Duodenal mucosa (tissue), 2 donors: ENCODE measurements around the gene CTBP1.

Experiments
- H3K27ac ChIP-seq: one replicate; pipeline ENCODE4 v1.7.0; 2013; ENCODE audit warnings: low read depth, low read length
- H3K27me3 ChIP-seq, 2 donors: one replicate each; pipeline ENCODE4 v1.7.0; 2013; ENCODE audit warnings: low read length in 2 of 2, control low read depth in 1 of 2; ENCODE audit not compliant: insufficient read depth in 2 of 2, control insufficient read depth in 1 of 2
- H3K36me3 ChIP-seq, 2 donors: one replicate each; pipeline ENCODE4 v1.7.0; 2013; ENCODE audit warnings: low read length in 2 of 2, control low read depth in 1 of 2; ENCODE audit not compliant: insufficient read depth in 2 of 2, control insufficient read depth in 1 of 2
- H3K4me1 ChIP-seq, 2 donors: one replicate each; pipeline ENCODE4 v1.7.0; 2013; ENCODE audit warnings: low read length in 2 of 2, control low read depth in 1 of 2; ENCODE audit not compliant: insufficient read depth in 2 of 2, control insufficient read depth in 1 of 2
- H3K4me3 ChIP-seq, 2 donors: one replicate each; pipeline ENCODE4 v1.7.0; 2013; ENCODE audit warnings: low read length in 2 of 2, low read depth in 1 of 2
- H3K9ac ChIP-seq, 2 donors: one replicate each; pipeline ENCODE4 v1.7.0; 2013; ENCODE audit warnings: low read length in 2 of 2, low read depth in 1 of 2
- H3K9me3 ChIP-seq, 2 donors: one replicate each; pipeline ENCODE4 v1.7.0; 2013; ENCODE audit warnings: low read length in 2 of 2, control low read depth in 1 of 2; ENCODE audit not compliant: control insufficient read depth in 1 of 2

The CTBP1 gene

GRCh38 chr4:1233641-1234308 is 15.2 kb downstream of the CTBP1 start:
- Histone ChIP-seq H3K4me3 (no peak overlapping the region), H3K27ac (no peak overlapping the region), H3K27me3 (no peaks in the 10 kb centered on the region), H3K9ac (no peak overlapping the region), H3K4me1 (peaks cover 0 to 5% of the 10 kb centered on the region in 2 donors), H3K9me3 (no peaks in the 10 kb centered on the region), H3K36me3 (peaks cover 32 to 93% of the 10 kb centered on the region in 2 donors)

- peaks cover 36 to 91% of the 10 kb centered on the region in 2 donors for H3K36me3 ChIP-seq
- no peak overlapping the region for H3K27ac ChIP-seq
Observed at GRCh38 chr4:1232661-1233621, 16.0 kb downstream of the CTBP1 start.

DNA sequence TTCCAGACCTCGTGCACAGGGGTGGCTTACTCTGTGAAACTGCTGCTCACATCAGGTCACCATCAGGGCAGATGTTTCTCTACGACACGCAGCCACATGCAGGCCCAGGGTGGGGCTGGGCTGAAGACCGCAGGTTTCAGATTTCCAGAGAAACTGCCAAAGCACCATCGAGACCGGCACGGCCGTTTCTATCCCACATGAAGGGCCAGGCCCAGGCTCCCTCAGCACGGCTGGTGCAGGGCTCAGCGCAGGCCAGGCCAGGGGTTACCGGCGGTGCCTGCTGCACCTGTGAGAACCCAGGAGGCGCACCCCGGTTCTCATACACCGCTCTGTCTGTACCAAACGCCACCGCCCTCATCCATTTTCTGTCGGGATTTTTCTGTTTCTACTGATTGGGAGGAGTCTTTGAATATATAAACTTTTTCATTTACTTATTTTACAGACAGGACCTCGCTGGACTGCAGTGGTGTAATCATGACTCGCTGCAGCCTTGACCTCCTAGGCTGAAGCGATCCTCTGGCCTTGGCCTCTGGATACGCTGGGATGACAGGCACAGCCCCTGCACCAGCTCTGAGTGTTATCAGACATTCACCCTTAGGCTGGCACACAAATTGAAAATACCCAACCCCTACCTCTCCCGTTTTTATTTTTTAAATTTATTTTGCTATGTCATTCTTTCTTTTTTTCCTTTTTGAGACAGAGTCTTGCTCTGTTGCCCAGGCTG is 17.1 kb downstream of the CTBP1 start:
- H3K27ac ChIP-seq, result no peak overlapping the region
- no peaks in the 10 kb centered on the region for H3K9me3 ChIP-seq
- H3K9ac ChIP-seq, result no peak overlapping the region
- H3K4me1 ChIP-seq, result peaks cover 0 to 5% of the 10 kb centered on the region in 2 donors
- no peak overlapping the region for H3K4me3 ChIP-seq
- H3K27me3 ChIP-seq, result no peaks in the 10 kb centered on the region
- H3K36me3 ChIP-seq, result peaks cover 48 to 91% of the 10 kb centered on the region in 2 donors

More at GRCh38 chr4:1232661-1233621, 16.0 kb downstream of the CTBP1 start:
- H3K4me3 ChIP-seq, result no peak overlapping the region
- H3K4me1 ChIP-seq, result peaks cover 0 to 5% of the 10 kb centered on the region in 2 donors
- H3K9me3 ChIP-seq, result no peaks in the 10 kb centered on the region
- H3K27me3 ChIP-seq, result no peaks in the 10 kb centered on the region
- H3K9ac ChIP-seq, result no peak overlapping the region

- H3K4me3 ChIP-seq, result no peak overlapping the region
- H3K36me3 ChIP-seq, result peaks cover 48 to 94% of the 10 kb centered on the region in 2 donors
- no peaks in the 10 kb centered on the region for H3K9me3 ChIP-seq
- H3K9ac ChIP-seq, result no peak overlapping the region
- H3K4me1 ChIP-seq, result peaks cover 0 to 5% of the 10 kb centered on the region in 2 donors
- no peaks in the 10 kb centered on the region for H3K27me3 ChIP-seq
- H3K27ac ChIP-seq, result no peak overlapping the region
Observed at GRCh38 chr4:1230971-1231636, 17.8 kb downstream of the CTBP1 start.

- no peaks in the 10 kb centered on the region for H3K9me3 ChIP-seq
- H3K27ac ChIP-seq, result no peak overlapping the region
- no peaks in the 10 kb centered on the region for H3K27me3 ChIP-seq
- H3K4me3 ChIP-seq, result no peak overlapping the region
- peaks cover 40 to 94% of the 10 kb centered on the region in 2 donors for H3K36me3 ChIP-seq
- peaks cover 0 to 5% of the 10 kb centered on the region in 2 donors for H3K4me1 ChIP-seq
- no peak overlapping the region for H3K9ac ChIP-seq
Observed at GRCh38 chr4:1230316-1230715, 18.6 kb downstream of the CTBP1 start.

GRCh38 chr4:1229117-1229849 is 19.6 kb downstream of the CTBP1 start:
- H3K4me3 ChIP-seq, result no peak overlapping the region
- H3K27ac ChIP-seq, result no peak overlapping the region
- H3K9me3 ChIP-seq, result no peaks in the 10 kb centered on the region
- H3K27me3 ChIP-seq, result no peaks in the 10 kb centered on the region
- H3K4me1 ChIP-seq, result peaks cover 0 to 5% of the 10 kb centered on the region in 2 donors
- peaks cover 43 to 94% of the 10 kb centered on the region in 2 donors for H3K36me3 ChIP-seq
- H3K9ac ChIP-seq, result no peak overlapping the region

GRCh38 chr4:1227816-1228215 is 21.1 kb downstream of the CTBP1 start:
- H3K4me3 ChIP-seq, result no peak overlapping the region
- no peaks in the 10 kb centered on the region for H3K9me3 ChIP-seq
- H3K27me3 ChIP-seq, result no peaks in the 10 kb centered on the region
- no peaks in the 10 kb centered on the region for H3K4me1 ChIP-seq
- no peak overlapping the region for H3K9ac ChIP-seq
- H3K36me3 ChIP-seq, result peaks cover 48 to 90% of the 10 kb centered on the region in 2 donors
- no peak overlapping the region for H3K27ac ChIP-seq

- H3K9me3 ChIP-seq, result no peaks in the 10 kb centered on the region
- no peaks in the 10 kb centered on the region for H3K4me1 ChIP-seq
- no peaks in the 10 kb centered on the region for H3K27me3 ChIP-seq
- peaks cover 46 to 82% of the 10 kb centered on the region in 2 donors for H3K36me3 ChIP-seq
- no peak overlapping the region for H3K27ac ChIP-seq
- H3K4me3 ChIP-seq, result no peak overlapping the region
- H3K9ac ChIP-seq, result no peak overlapping the region
Observed at GRCh38 chr4:1226598-1226997, 22.3 kb downstream of the CTBP1 start.

DNA sequence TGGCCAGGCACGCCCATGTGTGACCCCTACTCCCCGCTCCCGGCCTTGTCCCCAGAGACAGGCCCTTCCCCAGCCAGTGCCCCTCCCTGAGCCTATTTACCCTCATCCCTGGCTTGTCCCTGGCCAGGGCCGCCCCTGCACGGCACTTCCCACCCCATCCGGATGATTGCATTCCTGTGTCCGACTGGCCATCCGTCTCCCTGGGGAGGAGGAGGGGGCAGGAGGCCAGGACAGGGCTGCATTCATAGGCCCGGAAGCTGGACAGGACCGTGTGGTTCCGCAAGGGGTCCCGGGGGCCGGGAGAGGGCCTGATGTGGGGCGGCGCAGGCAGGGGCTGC is 22.8 kb downstream of the CTBP1 start:
- H3K36me3 ChIP-seq, result peaks cover 46 to 82% of the 10 kb centered on the region in 2 donors
- H3K9me3 ChIP-seq, result no peaks in the 10 kb centered on the region
- H3K27me3 ChIP-seq, result no peaks in the 10 kb centered on the region
- H3K4me3 ChIP-seq, result no peak overlapping the region
- no peak overlapping the region for H3K9ac ChIP-seq
- H3K27ac ChIP-seq, result no peak overlapping the region
- H3K4me1 ChIP-seq, result no peaks in the 10 kb centered on the region
